Body of pancreas (tissue), 4 donors: ENCODE measurements around the gene PRR14L. TPM values are rescaled to one million over a fixed set of nuclear protein-coding genes. Genes with fewer than 3 reads are reported as not detected.
A peak's percentile ranks its signal among the peaks of the same experiment; 100 is the strongest.
"Not testable (repeated sequence)": the region's sequence is repeated elsewhere in the genome, so short reads cannot be mapped to it uniquely, and the experiment has no call there.

Source experiments
- ATAC-seq: fragments of 150-250 bp; one replicate; pipeline ENCODE4 v1.9.1; 2016
- DNase-seq, 4 donors: peaks; one replicate each; pipeline ENCODE4 v3.0.0-alpha.2; 2019
- H3K27ac ChIP-seq, 4 donors: fragments of 200-600 bp; sonication (generic); 1 replicate in 3 of 4; 2 replicates in 1 of 4; pipeline versions ENCODE4 v1.5.1 to v1.6.1; 2016 to 2019; ENCODE audit warnings: mild to moderate bottlenecking in 1 of 4, mixed read lengths in 1 of 4, moderate library complexity in 1 of 4
- H3K27me3 ChIP-seq, 2 donors: fragments of 200-600 bp; sonication (generic); one replicate each; pipeline ENCODE4 v1.6.0; 2016; ENCODE audit warnings: mild to moderate bottlenecking in 1 of 2
- H3K36me3 ChIP-seq, 2 donors: fragments of 200-600 bp; sonication (generic); replicated peaks in 1 of 2; 2 replicates each; pipeline ENCODE4 v1.5.1; 2016; ENCODE audit warnings: low read depth in 2 of 2; ENCODE audit not compliant: insufficient read depth in 1 of 2
- H3K4me1 ChIP-seq: fragments of 200-600 bp; sonication (generic); one replicate; pipeline ENCODE4 v1.6.0; 2016
- H3K4me3 ChIP-seq, 2 donors: fragments of 200-600 bp; sonication (generic); 1 replicate in 1 of 2; 2 replicates in 1 of 2; pipeline ENCODE4 v1.5.1; 2016 to 2019
- H3K9me3 ChIP-seq, 3 donors: fragments of 200-600 bp; sonication (generic); 1 replicate in 2 of 3; 2 replicates in 1 of 3; pipeline ENCODE4 v1.5.1; 2016
- CTCF ChIP-seq, 7 experiments: fragments of 450-650 bp in 4 of 7; fragments of 200-600 bp in 3 of 7; sonication (generic) in 3 of 7; IDR thresholded peaks; one replicate each; pipeline ENCODE4 v1.5.1; 2016 to 2019; ENCODE audit warnings: antibody characterized with exemption in 7 of 7
- POLR2A ChIP-seq, 3 donors: fragments of 450-650 bp; IDR thresholded peaks; one replicate each; pipeline ENCODE4 v1.6.1; 2016; ENCODE audit warnings: antibody characterized with exemption in 3 of 3, mild to moderate bottlenecking in 2 of 3
- WGBS, 2 donors: methylation state at CpG; one replicate each; pipeline ENCODE4 v1.1.5; 2017; 5-methylcytosine and 5-hydroxymethylcytosine counted together
- intact Hi-C: fragments of 100-400 bp; cut with DNase I; formaldehyde crosslinking; loops from one replicate; pipeline ENCODE4 v1.15.1; 2023
- total RNA-seq, 2 donors: library from RNA; depleted of rRNA; stranded (reverse); fragments of >200 nt; gene quantifications; one replicate each; pipeline ENCODE4 v1.1.0, GENCODE V29; 2016

The PRR14L gene
- total RNA-seq, 2 donors from 2014 or later = 11.9 to 28.7 TPM

GRCh38 chr22:31773416-31773815 lies 23.5 kb upstream of the PRR14L start:
- Histone ChIP-seq H3K27ac (no peak overlapping the region), H3K27me3 (no peaks in the 10 kb centered on the region), H3K4me1 (no peaks in the 10 kb centered on the region), H3K9me3 (no peaks in the 10 kb centered on the region), H3K36me3 (peaks cover 6 to 7% of the 10 kb centered on the region in 2 donors), H3K4me3 (no peak overlapping the region)
- WGBS, 2 donors = 80 to 81% methylated on average over 5 of the region's 5 CpGs
- ATAC-seq (no peak), DNase-seq (no peak)
- TF ChIP-seq POLR2A (IDR thresholded peaks at IDR 0.05) = no peak
- TF ChIP-seq CTCF (IDR thresholded peaks at IDR 0.05) = no peak
- intact Hi-C loops = no loop called here

- H3K27me3 ChIP-seq = no peaks in the 10 kb centered on the region
- no peak for DNase-seq
- H3K36me3 ChIP-seq = peaks cover 13 to 17% of the 10 kb centered on the region in 2 donors
- H3K4me3 ChIP-seq = no peak overlapping the region
- TF ChIP-seq POLR2A (IDR thresholded peaks at IDR 0.05) (no peak), CTCF (IDR thresholded peaks at IDR 0.05) (no peak)
- no peaks in the 10 kb centered on the region for H3K9me3 ChIP-seq
- H3K27ac ChIP-seq = no peak overlapping the region
- no peaks in the 10 kb centered on the region for H3K4me1 ChIP-seq
- intact Hi-C loops = no loop called here
- ATAC-seq = no peak
- WGBS, 2 donors = 93 to 94% methylated on average over 4 of the region's 4 CpGs
Observed at GRCh38 chr22:31768422-31769059, 18.6 kb upstream of the PRR14L start.

- H3K9me3 ChIP-seq = no peaks in the 10 kb centered on the region
- 93 to 96% methylated on average over 3 of the region's 3 CpGs for WGBS, 2 donors
- no peak for TF ChIP-seq POLR2A (IDR thresholded peaks at IDR 0.05)
- H3K4me3 ChIP-seq = no peak overlapping the region
- DNase-seq = no peak
- no peaks in the 10 kb centered on the region for H3K27me3 ChIP-seq
- no peak overlapping the region for H3K27ac ChIP-seq
- intact Hi-C loops = no loop called here
- H3K4me1 ChIP-seq = no peaks in the 10 kb centered on the region
- H3K36me3 ChIP-seq = peaks cover 13 to 17% of the 10 kb centered on the region in 2 donors
- no peak for ATAC-seq
Observed at GRCh38 chr22:31764785-31765184, 14.9 kb upstream of the PRR14L start.

- H3K4me1 ChIP-seq = peaks cover 20% of the 10 kb centered on the region
- WGBS, 2 donors = 83 to 84% methylated on average over 2 to 5 of the region's 5 CpGs
- ATAC-seq, H3K4me3 ChIP-seq, DNase-seq, H3K36me3 ChIP-seq, H3K9me3 ChIP-seq, H3K27me3 ChIP-seq, intact Hi-C loops, H3K27ac ChIP-seq: not testable (repeated sequence)
Observed at GRCh38 chr22:31758860-31759259, 8.9 kb upstream of the PRR14L start.

- DNase-seq (peak in 2 of 4 donors; percentile 33 to 34), ATAC-seq (no peak)
- Histone ChIP-seq H3K9me3 (no peaks in the 10 kb centered on the region), H3K27ac (no peak overlapping the region), H3K4me1 (peaks cover 32% of the 10 kb centered on the region), H3K4me3 (no peak overlapping the region), H3K27me3 (no peaks in the 10 kb centered on the region), H3K36me3 (no peaks in the 10 kb centered on the region)
- whole genome bisulfite sequencing, 2 donors = 22 to 30% methylated on average over 1 of the region's 1 CpG
- TF ChIP-seq CTCF (IDR thresholded peaks at IDR 0.05) (no peak), POLR2A (IDR thresholded peaks at IDR 0.05) (no peak)
- intact Hi-C loops = no loop called here
Observed at GRCh38 chr22:31757265-31757664, 7.3 kb upstream of the PRR14L start.

GRCh38 chr22:31754813-31755212 lies 4.9 kb upstream of the PRR14L start:
- no peak for DNase-seq
- TF ChIP-seq POLR2A (IDR thresholded peaks at IDR 0.05) (no peak), CTCF (IDR thresholded peaks at IDR 0.05) (no peak)
- H3K27me3 ChIP-seq = no peaks in the 10 kb centered on the region
- no peak overlapping the region for H3K4me3 ChIP-seq
- intact Hi-C loops = no loop called here
- ATAC-seq = no peak
- H3K9me3 ChIP-seq = no peaks in the 10 kb centered on the region
- WGBS, 2 donors = 11 to 12% methylated on average over 6 of the region's 6 CpGs
- H3K36me3 ChIP-seq = no peaks in the 10 kb centered on the region
- H3K27ac ChIP-seq = peak overlapping the region in 3 of 4 donors; percentile 86 to 95 (median 93)
- peaks cover 41% of the 10 kb centered on the region for H3K4me1 ChIP-seq
